ENCODE measurements around the gene CCDC74B.
"Not testable (repeated sequence)": the region's sequence is repeated elsewhere in the genome, so short reads cannot be mapped to it uniquely, and the experiment has no call there.

Gene CCDC74B

GRCh38 chr2:130165293-130166016 is 20.5 kb upstream of the CCDC74B start:
- FAIRE-seq, result no peak

DNA sequence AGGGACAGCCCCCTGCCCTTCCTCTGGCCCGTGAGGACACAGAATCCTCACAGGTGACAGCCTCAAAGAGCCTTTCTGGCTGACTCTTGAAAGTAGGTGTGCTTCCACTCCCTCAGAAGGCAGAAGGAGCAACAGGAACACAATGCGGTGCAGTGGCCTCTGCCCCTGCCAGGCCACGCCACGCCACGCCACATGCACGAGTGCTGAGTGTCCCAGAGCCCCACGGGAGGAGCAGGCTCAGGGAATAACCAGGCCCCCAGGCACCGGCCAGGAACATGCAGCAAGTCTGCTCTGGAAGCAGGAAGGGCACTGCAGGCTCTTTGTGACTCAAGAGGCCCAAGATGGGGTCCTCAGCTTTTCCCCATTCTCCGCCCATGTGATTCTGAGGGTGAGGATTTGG is 18.1 kb upstream of the CCDC74B start:
- no peak for FAIRE-seq

DNA sequence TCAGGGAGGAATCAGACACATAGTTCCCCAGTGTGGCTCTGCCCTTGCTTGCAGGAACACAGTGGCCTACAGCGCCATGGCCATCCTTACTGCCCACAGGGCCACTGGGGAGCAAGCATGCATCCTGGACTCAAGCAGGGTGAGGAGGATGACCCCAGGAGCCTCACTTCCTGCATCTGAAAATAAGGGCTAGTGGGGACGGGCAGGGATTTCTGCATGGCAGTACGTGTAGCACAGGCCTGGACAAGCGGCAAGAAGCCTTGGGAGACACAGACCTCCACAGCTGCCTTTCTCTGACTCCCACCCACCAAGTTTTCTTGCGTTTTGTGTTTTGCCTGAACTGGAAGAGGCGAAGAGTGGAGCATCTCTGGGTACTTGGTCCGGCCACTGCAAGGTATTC is 17.6 kb upstream of the CCDC74B start:
- not testable (repeated sequence) for FAIRE-seq

- FAIRE-seq, result not testable (repeated sequence)
These were observed 16.2 kb upstream of the CCDC74B start for GRCh38 chr2:130160838-130161705.

DNA sequence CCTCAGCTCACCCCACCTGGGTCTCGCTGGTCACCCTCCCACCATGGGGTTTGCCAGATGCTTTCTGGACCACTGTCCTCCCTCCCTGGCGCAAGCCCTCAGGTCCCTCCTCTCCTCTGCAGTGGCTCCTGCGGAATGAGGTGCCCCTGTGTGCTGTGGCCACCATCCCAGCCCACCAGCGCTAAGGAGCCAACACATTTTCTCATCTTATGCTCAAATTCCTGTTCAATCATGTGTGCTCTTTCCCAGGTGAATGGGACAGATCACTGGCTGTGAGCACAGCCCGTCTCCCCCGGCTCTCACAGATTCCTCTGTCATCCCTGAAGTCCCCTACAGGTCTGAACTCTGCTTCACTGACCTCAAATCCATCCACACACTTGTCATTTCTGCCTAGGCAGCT is 15.2 kb upstream of the CCDC74B start:
- FAIRE-seq, result no peak

GRCh38 chr2:130159376-130159775 is 14.5 kb upstream of the CCDC74B start:
- not testable (repeated sequence) for FAIRE-seq

DNA sequence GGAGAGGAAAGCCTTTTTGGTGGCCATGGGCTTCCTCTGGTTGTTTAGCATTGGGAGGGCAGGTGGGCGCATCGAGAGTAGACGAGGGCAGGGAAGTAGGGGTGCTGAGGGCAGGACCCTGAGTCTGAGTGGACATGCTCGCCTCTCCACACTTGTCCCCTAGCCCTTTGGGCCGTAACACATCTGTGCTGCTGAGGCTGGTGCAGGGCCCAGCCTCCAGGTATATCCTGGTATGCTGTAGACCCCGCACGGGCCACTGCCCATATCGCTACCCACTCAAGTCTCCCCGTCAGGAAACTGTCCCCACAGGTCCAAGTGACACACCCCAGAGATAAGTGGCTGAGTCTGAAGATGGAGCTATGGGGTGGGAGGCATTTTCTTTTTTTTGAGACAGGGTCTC is 13.7 kb upstream of the CCDC74B start:
- FAIRE-seq, result no peak

- not testable (repeated sequence) for FAIRE-seq
These were observed 13.1 kb upstream of the CCDC74B start for GRCh38 chr2:130157825-130158514.

GRCh38 chr2:130157354-130157753 is 12.4 kb upstream of the CCDC74B start:
- FAIRE-seq, result not testable (repeated sequence)

GRCh38 chr2:130156624-130157004 is 11.7 kb upstream of the CCDC74B start:
- FAIRE-seq, result no peak

DNA sequence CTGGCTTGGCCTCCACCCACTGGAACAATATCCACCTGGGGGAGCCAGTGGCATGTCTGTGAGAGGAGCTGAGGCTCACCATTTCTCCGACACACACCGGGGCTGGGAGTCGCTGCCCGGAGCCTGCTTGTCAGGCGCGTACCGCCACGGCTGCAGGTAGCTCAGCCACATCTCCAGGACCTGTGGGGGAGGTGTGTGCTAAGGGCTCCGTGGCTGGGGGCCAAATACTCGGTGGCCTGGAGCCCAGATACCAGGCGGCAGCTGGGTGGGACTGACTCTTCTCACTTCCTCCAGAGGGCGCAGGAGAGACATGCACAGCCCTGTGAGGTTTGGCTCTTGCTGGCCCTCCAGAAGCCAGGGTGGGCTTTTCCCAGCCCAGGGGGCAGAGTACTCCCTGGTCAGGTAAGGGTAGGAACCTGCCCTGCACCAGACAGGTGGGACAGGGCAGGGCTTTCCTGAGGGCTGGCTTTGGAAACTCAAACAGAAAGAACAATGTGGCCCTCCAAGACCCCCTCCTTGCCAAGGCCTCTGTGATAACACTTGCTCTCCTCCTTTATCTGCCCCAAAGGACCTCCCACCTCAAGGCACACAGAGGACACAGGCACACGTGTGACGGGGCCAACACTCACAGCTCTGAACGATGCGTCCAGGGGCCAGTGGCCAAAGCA is 11.2 kb upstream of the CCDC74B start:
- not testable (repeated sequence) for FAIRE-seq

- no peak for FAIRE-seq
These were observed 10.2 kb upstream of the CCDC74B start for GRCh38 chr2:130154773-130155765.

DNA sequence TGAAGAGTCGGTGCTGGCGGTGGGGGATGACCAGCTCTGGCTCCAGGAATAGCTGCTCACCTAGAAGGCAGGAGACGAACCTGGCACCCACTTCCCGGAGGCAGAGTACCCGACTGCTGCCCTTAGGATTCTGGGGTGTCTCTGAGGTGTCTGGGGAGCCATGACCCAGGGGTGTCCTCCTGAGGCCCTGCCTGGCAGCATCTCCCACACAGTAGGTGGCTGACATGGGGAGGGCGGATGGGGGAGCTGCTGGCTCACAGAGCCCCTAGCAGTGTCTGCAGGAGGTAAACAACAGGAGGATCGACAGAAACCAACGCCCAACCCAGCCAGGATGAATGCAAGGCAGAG is 9.5 kb upstream of the CCDC74B start:
- FAIRE-seq, result not testable (repeated sequence)

- FAIRE-seq, result not testable (repeated sequence)
These were observed 9.0 kb upstream of the CCDC74B start for GRCh38 chr2:130153721-130154422.

- no peak for FAIRE-seq
These were observed 8.1 kb upstream of the CCDC74B start for GRCh38 chr2:130152816-130153595.

GRCh38 chr2:130152136-130152815 is 7.4 kb upstream of the CCDC74B start:
- FAIRE-seq, result not testable (repeated sequence)

DNA sequence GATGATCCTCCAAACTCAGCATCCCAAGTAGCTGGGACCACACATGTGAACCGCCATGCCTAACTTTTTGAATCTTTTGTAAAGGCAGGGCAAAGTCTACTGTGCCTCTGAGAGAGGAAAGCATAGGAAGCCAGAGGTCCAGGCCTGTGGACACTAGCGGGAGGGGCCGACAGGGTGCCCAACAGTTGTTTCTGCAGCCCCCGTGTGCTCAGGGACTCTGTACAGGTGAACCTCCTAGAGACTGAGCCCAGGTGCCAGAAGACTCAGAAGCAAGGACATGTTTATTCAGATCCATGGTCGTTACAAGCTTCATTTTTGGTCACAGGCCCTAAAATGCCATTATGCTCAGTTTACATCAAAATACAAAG is 6.2 kb upstream of the CCDC74B start:
- FAIRE-seq, result not testable (repeated sequence)

DNA sequence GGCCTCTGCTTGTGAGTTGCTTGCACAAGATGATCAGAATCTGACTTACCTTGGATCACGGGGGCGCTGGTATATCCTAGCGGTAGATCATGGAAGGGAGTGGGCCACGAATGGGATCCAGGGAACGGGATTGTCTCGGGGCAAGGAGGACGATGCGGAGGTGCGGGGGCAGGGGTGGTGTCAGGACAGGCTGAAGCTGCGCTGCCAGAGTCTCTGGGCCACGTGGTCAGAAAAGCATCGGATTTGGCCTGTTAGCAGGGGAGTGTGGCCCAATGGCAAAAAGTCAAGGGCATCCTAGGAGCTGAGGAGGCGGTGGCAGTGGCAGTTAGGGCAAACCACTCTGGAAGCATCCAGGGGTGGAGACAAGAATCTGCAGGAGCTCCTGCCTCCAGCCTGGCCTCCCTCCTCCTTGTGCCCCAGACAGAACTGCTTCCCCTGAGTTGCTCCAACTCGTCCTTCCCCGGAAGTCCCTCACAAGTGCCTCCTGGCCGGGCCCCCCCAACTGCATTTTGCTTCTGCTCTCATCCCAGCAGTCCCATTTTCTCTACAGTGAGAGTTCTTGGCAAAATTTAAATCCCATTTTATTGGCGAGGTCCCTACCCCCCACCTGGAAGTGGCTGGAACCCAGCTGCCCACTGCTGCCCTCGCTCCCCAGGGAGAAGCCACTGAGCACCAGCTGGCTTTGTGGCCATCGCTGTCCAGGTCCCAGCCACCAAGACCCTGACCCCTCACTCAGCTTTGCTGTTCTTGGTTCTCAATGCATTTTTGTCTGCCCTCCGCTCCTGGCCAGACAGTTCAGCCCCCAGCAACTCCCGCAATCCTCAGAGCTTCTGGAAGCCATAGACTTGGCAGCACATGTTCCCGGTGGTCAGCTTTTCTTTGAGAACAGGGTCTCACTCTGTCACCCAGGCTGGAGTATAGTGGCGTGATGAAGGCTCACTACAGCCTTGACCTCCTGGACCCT is 5.6 kb upstream of the CCDC74B start:
- no peak for FAIRE-seq

Data from A204.1 (cell line).